Breast epithelium (tissue), 3 donors: ENCODE data around the gene CLECL1.

Experiments used
- POLR2A ChIP-seq: fragments of 450-650 bp; IDR thresholded peaks from one replicate; pipeline ENCODE4 v1.6.1; 2016; ENCODE audit warnings: antibody characterized with exemption, mild to moderate bottlenecking, moderate library complexity
- TF ChIP-seq, protein P1 (sequence below), 3 donors: fragments of 450-650 bp; IDR thresholded peaks; one replicate each; pipeline ENCODE4 v1.5.1; 2016 to 2017; ENCODE audit warnings: antibody characterized with exemption in 3 of 3, mild to moderate bottlenecking in 3 of 3, moderate library complexity in 3 of 3

DNA sequence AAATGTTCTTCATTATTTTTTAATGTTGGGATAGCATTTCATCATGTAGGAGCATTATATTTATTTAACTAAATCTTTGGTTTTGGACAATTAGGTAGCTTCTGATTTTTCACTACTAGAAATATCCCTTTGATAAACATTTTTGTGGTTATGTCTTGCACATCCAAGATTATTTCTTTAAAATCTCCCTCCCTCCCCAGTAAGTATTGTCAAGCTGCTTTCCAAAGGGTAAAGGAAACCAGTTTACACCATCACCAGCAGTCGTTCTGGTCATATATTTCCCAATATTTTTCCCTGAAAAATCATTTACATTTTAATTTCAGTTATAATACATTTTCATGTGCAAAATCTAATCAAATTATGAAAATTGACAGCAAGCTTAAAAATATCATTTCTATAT is 16.7 kb upstream of the CLECL1 start:
- TF ChIP-seq, protein P1, sequence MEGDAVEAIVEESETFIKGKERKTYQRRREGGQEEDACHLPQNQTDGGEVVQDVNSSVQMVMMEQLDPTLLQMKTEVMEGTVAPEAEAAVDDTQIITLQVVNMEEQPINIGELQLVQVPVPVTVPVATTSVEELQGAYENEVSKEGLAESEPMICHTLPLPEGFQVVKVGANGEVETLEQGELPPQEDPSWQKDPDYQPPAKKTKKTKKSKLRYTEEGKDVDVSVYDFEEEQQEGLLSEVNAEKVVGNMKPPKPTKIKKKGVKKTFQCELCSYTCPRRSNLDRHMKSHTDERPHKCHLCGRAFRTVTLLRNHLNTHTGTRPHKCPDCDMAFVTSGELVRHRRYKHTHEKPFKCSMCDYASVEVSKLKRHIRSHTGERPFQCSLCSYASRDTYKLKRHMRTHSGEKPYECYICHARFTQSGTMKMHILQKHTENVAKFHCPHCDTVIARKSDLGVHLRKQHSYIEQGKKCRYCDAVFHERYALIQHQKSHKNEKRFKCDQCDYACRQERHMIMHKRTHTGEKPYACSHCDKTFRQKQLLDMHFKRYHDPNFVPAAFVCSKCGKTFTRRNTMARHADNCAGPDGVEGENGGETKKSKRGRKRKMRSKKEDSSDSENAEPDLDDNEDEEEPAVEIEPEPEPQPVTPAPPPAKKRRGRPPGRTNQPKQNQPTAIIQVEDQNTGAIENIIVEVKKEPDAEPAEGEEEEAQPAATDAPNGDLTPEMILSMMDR (IDR thresholded peaks at IDR 0.05) = no peak
- no peak for TF ChIP-seq POLR2A
